ENCODE results near the gene TMEM143. TPM values are rescaled to one million over a fixed set of nuclear protein-coding genes. Genes with fewer than 3 reads are reported as not detected.
A peak's percentile ranks its signal among the peaks of the same experiment; 100 is the strongest.
"Not testable (repeated sequence)": the region's sequence is repeated elsewhere in the genome, so short reads cannot be mapped to it uniquely, and the experiment has no call there.

TMEM143 gene
- total and polyA plus RNA-seq, 4 donors, result 3.2 to 10.2 (median 6.7) TPM

DNA sequence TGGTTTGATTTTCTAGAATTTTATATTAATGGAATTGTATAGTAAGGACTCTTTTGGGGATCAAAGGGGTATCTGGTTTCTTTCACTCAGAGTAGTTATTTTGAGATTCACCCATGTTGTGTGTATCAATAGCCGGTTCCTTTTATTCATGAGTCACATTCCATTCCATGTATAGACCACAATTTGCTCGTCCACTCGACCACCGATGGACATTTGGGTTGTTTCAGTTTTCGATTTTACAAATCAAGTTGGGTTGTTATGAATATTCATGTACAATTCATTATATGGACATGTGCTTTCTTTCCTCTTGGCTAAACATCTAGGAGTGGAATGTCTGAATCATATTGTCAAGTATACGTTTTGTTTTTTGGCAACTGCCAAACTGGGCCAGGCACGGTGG lies 48.0 kb downstream of the TMEM143 start (continued):
- TF ChIP-seq, protein P1, sequence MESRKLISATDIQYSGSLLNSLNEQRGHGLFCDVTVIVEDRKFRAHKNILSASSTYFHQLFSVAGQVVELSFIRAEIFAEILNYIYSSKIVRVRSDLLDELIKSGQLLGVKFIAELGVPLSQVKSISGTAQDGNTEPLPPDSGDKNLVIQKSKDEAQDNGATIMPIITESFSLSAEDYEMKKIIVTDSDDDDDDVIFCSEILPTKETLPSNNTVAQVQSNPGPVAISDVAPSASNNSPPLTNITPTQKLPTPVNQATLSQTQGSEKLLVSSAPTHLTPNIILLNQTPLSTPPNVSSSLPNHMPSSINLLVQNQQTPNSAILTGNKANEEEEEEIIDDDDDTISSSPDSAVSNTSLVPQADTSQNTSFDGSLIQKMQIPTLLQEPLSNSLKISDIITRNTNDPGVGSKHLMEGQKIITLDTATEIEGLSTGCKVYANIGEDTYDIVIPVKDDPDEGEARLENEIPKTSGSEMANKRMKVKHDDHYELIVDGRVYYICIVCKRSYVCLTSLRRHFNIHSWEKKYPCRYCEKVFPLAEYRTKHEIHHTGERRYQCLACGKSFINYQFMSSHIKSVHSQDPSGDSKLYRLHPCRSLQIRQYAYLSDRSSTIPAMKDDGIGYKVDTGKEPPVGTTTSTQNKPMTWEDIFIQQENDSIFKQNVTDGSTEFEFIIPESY (IDR thresholded peaks at IDR 0.05), result no peak

DNA sequence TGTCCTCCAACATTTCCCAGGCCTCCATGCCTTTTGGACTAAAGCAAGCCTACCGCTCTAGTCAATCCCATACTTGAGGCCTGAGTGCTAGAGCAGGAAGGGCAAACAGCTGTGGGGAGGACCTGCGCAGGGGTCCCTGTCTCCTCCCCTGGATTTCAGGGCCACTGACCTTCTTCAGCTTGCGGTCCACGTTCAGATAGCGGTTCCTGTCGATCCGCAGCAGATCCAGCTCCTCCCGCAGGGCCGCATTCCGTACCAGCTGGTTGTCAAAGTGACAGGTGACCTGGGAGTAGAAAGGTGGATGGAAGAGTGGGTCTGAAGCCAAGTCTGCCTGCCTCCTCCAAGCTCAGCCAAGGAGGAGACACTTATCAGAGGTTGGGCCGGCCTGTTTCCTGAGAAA lies 52.4 kb downstream of the TMEM143 start:
- WGBS, result 94% methylated on average over 11 of the region's 11 CpGs
- H3K9ac ChIP-seq (ENCODE audit: low read depth in 1 of 2, low read length in 2 of 2), result no peak overlapping the region
- no peak overlapping the region for H3K27ac ChIP-seq (ENCODE audit: low read depth in 1 of 2, low read length in 2 of 2)
- no peak overlapping the region for H3K4me3 ChIP-seq (ENCODE audit: low read depth in 1 of 3, low read length in 3 of 3)
- TF ChIP-seq, protein P2, sequence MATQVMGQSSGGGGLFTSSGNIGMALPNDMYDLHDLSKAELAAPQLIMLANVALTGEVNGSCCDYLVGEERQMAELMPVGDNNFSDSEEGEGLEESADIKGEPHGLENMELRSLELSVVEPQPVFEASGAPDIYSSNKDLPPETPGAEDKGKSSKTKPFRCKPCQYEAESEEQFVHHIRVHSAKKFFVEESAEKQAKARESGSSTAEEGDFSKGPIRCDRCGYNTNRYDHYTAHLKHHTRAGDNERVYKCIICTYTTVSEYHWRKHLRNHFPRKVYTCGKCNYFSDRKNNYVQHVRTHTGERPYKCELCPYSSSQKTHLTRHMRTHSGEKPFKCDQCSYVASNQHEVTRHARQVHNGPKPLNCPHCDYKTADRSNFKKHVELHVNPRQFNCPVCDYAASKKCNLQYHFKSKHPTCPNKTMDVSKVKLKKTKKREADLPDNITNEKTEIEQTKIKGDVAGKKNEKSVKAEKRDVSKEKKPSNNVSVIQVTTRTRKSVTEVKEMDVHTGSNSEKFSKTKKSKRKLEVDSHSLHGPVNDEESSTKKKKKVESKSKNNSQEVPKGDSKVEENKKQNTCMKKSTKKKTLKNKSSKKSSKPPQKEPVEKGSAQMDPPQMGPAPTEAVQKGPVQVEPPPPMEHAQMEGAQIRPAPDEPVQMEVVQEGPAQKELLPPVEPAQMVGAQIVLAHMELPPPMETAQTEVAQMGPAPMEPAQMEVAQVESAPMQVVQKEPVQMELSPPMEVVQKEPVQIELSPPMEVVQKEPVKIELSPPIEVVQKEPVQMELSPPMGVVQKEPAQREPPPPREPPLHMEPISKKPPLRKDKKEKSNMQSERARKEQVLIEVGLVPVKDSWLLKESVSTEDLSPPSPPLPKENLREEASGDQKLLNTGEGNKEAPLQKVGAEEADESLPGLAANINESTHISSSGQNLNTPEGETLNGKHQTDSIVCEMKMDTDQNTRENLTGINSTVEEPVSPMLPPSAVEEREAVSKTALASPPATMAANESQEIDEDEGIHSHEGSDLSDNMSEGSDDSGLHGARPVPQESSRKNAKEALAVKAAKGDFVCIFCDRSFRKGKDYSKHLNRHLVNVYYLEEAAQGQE (IDR thresholded peaks at IDR 0.05), result no peak
- TF ChIP-seq, protein P3, sequence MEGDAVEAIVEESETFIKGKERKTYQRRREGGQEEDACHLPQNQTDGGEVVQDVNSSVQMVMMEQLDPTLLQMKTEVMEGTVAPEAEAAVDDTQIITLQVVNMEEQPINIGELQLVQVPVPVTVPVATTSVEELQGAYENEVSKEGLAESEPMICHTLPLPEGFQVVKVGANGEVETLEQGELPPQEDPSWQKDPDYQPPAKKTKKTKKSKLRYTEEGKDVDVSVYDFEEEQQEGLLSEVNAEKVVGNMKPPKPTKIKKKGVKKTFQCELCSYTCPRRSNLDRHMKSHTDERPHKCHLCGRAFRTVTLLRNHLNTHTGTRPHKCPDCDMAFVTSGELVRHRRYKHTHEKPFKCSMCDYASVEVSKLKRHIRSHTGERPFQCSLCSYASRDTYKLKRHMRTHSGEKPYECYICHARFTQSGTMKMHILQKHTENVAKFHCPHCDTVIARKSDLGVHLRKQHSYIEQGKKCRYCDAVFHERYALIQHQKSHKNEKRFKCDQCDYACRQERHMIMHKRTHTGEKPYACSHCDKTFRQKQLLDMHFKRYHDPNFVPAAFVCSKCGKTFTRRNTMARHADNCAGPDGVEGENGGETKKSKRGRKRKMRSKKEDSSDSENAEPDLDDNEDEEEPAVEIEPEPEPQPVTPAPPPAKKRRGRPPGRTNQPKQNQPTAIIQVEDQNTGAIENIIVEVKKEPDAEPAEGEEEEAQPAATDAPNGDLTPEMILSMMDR (IDR thresholded peaks at IDR 0.05; ENCODE audit: low read depth, low read length, missing input control), result no peak
- TF ChIP-seq HNF4G (IDR thresholded peaks at IDR 0.05), result no peak
- no peak for TF ChIP-seq YY1 (IDR thresholded peaks at IDR 0.05)
- TF ChIP-seq EGR1 (IDR thresholded peaks at IDR 0.05; ENCODE audit: low read depth in 2 of 2), result no peak
- no peak for TF ChIP-seq HNF4A (conservative IDR thresholded peaks at IDR 0.05)
- TF ChIP-seq, protein P4, sequence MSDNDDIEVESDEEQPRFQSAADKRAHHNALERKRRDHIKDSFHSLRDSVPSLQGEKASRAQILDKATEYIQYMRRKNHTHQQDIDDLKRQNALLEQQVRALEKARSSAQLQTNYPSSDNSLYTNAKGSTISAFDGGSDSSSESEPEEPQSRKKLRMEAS (IDR thresholded peaks at IDR 0.05), result no peak
- no peak for TF ChIP-seq JUND (IDR thresholded peaks at IDR 0.05)
- TF ChIP-seq, protein P5, sequence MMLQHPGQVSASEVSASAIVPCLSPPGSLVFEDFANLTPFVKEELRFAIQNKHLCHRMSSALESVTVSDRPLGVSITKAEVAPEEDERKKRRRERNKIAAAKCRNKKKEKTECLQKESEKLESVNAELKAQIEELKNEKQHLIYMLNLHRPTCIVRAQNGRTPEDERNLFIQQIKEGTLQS (IDR thresholded peaks at IDR 0.05), result no peak
- TF ChIP-seq RAD21 (IDR thresholded peaks at IDR 0.05), result no peak
- TF ChIP-seq FOXA2 (IDR thresholded peaks at IDR 0.05), result no peak
- TF ChIP-seq TAF1 (conservative IDR thresholded peaks at IDR 0.05), result no peak
- no peak for TF ChIP-seq FOXA1 (IDR thresholded peaks at IDR 0.05)
- no peaks in the 10 kb centered on the region for H3K36me3 ChIP-seq (ENCODE audit: control insufficient read depth in 4 of 4, insufficient read depth in 3 of 4, low read depth in 1 of 4, low read length in 3 of 4)
- no peaks in the 10 kb centered on the region for H3K27me3 ChIP-seq (ENCODE audit: control insufficient read depth in 4 of 4, insufficient read depth in 4 of 4, low read length in 3 of 4)
- no peaks in the 10 kb centered on the region for H3K9me3 ChIP-seq (ENCODE audit: control insufficient read depth in 4 of 4, low read length in 3 of 4)
- H3K4me1 ChIP-seq (ENCODE audit: control insufficient read depth in 4 of 4, insufficient read depth in 4 of 4, low read length in 3 of 4), result no peaks in the 10 kb centered on the region
- DNase-seq (ENCODE audit: low spot score), result no peak

DNA sequence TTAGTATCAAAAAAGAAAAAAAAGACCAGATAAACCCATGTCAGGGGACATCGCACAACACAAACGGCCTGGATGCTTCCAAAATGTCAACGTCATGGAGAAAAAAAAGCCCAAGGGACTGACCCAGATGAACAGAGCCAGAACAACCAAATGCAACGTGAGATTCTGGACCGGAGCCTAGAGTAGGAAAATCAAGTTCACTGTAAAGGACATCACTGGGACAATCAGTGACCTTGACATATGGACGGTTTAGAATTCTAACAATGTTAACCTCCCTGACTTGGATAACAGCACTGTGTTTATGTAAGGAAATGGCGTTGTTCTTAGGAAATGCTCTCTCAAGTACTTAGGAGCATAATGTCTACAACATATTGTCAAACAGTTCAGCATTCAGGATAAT lies 53.5 kb downstream of the TMEM143 start:
- Histone ChIP-seq H3K4me3 (ENCODE audit: low read depth in 1 of 3, low read length in 3 of 3) (no peak overlapping the region), H3K9ac (ENCODE audit: low read depth in 1 of 2, low read length in 2 of 2) (no peak overlapping the region), H3K27ac (ENCODE audit: low read depth in 1 of 2, low read length in 2 of 2) (no peak overlapping the region), H3K36me3 (ENCODE audit: control insufficient read depth in 4 of 4, insufficient read depth in 3 of 4, low read depth in 1 of 4, low read length in 3 of 4) (no peaks in the 10 kb centered on the region), H3K9me3 (ENCODE audit: control insufficient read depth in 4 of 4, low read length in 3 of 4) (no peaks in the 10 kb centered on the region), H3K27me3 (ENCODE audit: control insufficient read depth in 4 of 4, insufficient read depth in 4 of 4, low read length in 3 of 4) (no peaks in the 10 kb centered on the region), H3K4me1 (ENCODE audit: control insufficient read depth in 4 of 4, insufficient read depth in 4 of 4, low read length in 3 of 4) (no peaks in the 10 kb centered on the region)
- 61% methylated on average over 7 of the region's 7 CpGs for WGBS
- TF ChIP-seq FOXA1 (IDR thresholded peaks at IDR 0.05), result no peak
- TF ChIP-seq NR2F2 (IDR thresholded peaks at IDR 0.05), result peak; percentile 89
- TF ChIP-seq, protein P2 (IDR thresholded peaks at IDR 0.05), result no peak
- no peak for TF ChIP-seq GABPA (IDR thresholded peaks at IDR 0.05 in 1 of 2, conservative IDR thresholded peaks at IDR 0.05 in 1 of 2)
- TF ChIP-seq SP1 (IDR thresholded peaks at IDR 0.05), result peak; percentile 13
- no peak for DNase-seq (ENCODE audit: low spot score)

DNA sequence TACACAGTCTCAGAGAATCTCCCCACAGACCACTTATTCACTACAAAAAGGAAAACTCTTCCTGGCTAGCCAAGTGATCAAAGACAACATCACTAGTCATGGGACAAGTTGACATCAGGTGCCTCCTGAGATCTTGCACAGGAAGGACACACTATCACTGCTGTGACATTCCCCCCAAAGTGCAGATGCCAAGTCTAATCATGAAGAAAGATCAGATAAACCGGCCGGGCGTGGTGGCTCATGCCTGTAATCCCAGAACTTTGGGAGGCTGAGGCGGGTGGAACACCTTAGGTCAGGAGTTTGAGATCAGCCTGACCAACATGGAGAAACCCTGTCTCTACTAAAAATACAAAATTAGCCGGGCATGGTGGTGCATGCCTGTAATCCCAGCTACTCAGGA lies 54.0 kb downstream of the TMEM143 start:
- not testable (repeated sequence) for H3K27ac ChIP-seq (ENCODE audit: low read depth in 1 of 2, low read length in 2 of 2); H3K4me3 ChIP-seq (ENCODE audit: low read depth in 1 of 3, low read length in 3 of 3); H3K36me3 ChIP-seq (ENCODE audit: control insufficient read depth in 4 of 4, insufficient read depth in 3 of 4, low read depth in 1 of 4, low read length in 3 of 4); H3K9me3 ChIP-seq (ENCODE audit: control insufficient read depth in 4 of 4, low read length in 3 of 4); H3K9ac ChIP-seq (ENCODE audit: low read depth in 1 of 2, low read length in 2 of 2); H3K4me1 ChIP-seq (ENCODE audit: control insufficient read depth in 4 of 4, insufficient read depth in 4 of 4, low read length in 3 of 4); H3K27me3 ChIP-seq (ENCODE audit: control insufficient read depth in 4 of 4, insufficient read depth in 4 of 4, low read length in 3 of 4); DNase-seq (ENCODE audit: low spot score)
- WGBS, result 87% methylated on average over 5 of the region's 5 CpGs
